Measurements from ENCODE around the gene DSCAM.

GRCh38 chr21:40194185-40194980 is 652.6 kb downstream of the DSCAM start:
- TF ChIP-seq POLR2A (IDR thresholded peaks at IDR 0.05) (no peak), CTCF (IDR thresholded peaks at IDR 0.05 in 8 of 11, conservative IDR thresholded peaks at IDR 0.05 in 3 of 11) (no peak), POLR2AphosphoS5 (IDR thresholded peaks at IDR 0.05) (no peak)

All from spleen (tissue), 7 donors.